Muscle of leg (tissue), 11 donors: Measurements from ENCODE around the gene SLC16A13. TPM values are rescaled to one million over a fixed set of nuclear protein-coding genes. Genes with fewer than 3 reads are reported as not detected.
"Not testable (repeated sequence)": the region's sequence is repeated elsewhere in the genome, so short reads cannot be mapped to it uniquely, and the experiment has no call there.

Experiments used
- DNase-seq: peaks from one replicate; pipeline ENCODE4 v3.0.0; 2013
- H3K27ac ChIP-seq: one replicate; pipeline ENCODE4 v1.5.1; 2013; ENCODE audit warnings: mild to moderate bottlenecking, low read length, control low read depth
- H3K27me3 ChIP-seq: one replicate; pipeline ENCODE4 v1.6.1; 2013; ENCODE audit warnings: low read length; ENCODE audit not compliant: control insufficient read depth, insufficient read depth
- H3K36me3 ChIP-seq: one replicate; pipeline ENCODE4 v1.6.1; 2013; ENCODE audit warnings: low read length; ENCODE audit not compliant: control insufficient read depth, insufficient read depth
- H3K4me1 ChIP-seq: one replicate; pipeline ENCODE4 v1.6.1; 2013; ENCODE audit warnings: low read length; ENCODE audit not compliant: control insufficient read depth, insufficient read depth
- H3K4me3 ChIP-seq: one replicate; pipeline ENCODE4 v1.5.1; 2013; ENCODE audit warnings: low read length, control low read depth
- H3K9me3 ChIP-seq: replicated peaks from 2 replicates; pipeline ENCODE4 v1.6.1; 2013; ENCODE audit warnings: low read depth, low read length; ENCODE audit not compliant: control insufficient read depth
- WGBS: methylation state at CpG from one replicate; pipeline ENCODE4 v1.1.5; 2013; ENCODE audit warnings: missing lambda C conversion rate; ENCODE audit not compliant: insufficient coverage; 5-methylcytosine and 5-hydroxymethylcytosine counted together
- polyA plus RNA-seq, 8 donors: library from polyadenylated mRNA; unstranded; fragments of 120-200 nt; gene quantifications; one replicate each; pipeline versions ENCODE4 v1.2.1 to v1.2.3, GENCODE V29; 2013; ENCODE audit warnings: inconsistent platforms in 1 of 8, low replicate concordance in 1 of 8; ENCODE audit not compliant: insufficient read length in 8 of 8, insufficient read depth in 1 of 8
- total RNA-seq: library from RNA; stranded (reverse); fragments of 120-200 nt; gene quantifications from one replicate; pipeline ENCODE4 v1.2.4, GENCODE V29; 2013

SLC16A13 gene
- total and polyA plus RNA-seq, 9 donors: 0.18 to 2.5 (median 1.1) TPM

GRCh38 chr17:7079581-7080455 is 44.0 kb downstream of the SLC16A13 start, which contains the start of gene CLEC10A:
Gene CLEC10A (minus strand): TSS chr17:7080251. CDS start chr17:7078812, 1,439 bp downstream.
- no peak for DNase-seq
- Histone ChIP-seq H3K27me3 (peaks cover 2% of the 10 kb centered on the region), H3K27ac (peak within 1 kb of the TSS; percentile 29), H3K9me3 (no peaks in the 10 kb centered on the region), H3K36me3 (no peaks in the 10 kb centered on the region), H3K4me3 (no peak within 1 kb of the TSS), H3K4me1 (peaks cover 9% of the 10 kb centered on the region)
- WGBS: 47% methylated on average over 6 of the region's 15 CpGs

- no peaks in the 10 kb centered on the region for H3K9me3 ChIP-seq
- H3K36me3 ChIP-seq: no peaks in the 10 kb centered on the region
- H3K4me1 ChIP-seq: peaks cover 9% of the 10 kb centered on the region
- WGBS: 50% methylated on average over 1 of the region's 10 CpGs
- H3K4me3 ChIP-seq: no peak overlapping the region
- H3K27me3 ChIP-seq: peaks cover 2% of the 10 kb centered on the region
- DNase-seq: peak; percentile 56
- peak overlapping the region; percentile 29 for H3K27ac ChIP-seq
Measured at GRCh38 chr17:7080456-7081041, 44.7 kb downstream of the SLC16A13 start.

DNA sequence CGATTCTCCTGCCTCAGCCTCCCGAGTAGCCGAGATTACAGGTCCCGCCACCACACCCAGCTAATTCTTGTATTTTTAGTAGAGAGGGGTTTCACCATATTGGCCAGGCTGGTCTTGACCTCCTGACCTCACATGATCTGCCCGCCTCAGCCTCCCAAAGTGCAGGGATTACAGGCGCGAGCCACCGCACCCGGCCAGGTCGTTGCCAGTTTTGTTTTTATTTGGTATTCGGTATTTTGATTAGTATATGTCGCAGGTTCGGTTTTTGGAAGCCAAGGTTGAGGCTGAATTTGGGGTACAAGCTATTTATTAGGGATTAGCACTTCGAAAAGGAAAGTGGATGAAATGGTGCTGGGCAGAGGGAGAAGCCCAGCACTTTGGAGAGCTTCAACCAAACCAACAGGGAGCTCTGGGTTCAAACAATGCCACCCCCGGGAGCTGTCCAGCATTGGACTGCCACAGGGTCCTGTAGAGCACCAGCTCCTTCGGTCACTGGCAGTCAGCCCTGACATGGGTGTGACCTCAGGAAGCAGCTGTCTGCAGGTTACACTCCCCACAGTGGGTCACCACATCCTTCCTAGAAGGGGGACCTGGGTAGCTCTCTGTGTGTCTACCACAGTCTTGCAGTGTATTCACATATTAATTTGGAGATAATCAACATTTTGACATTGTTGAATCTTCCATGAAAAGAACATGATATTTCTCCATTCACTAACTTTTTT is 45.7 kb downstream of the SLC16A13 start:
- WGBS: 90% methylated on average over 16 of the region's 16 CpGs
- H3K27me3 ChIP-seq: peaks cover 2% of the 10 kb centered on the region
- no peak overlapping the region for H3K27ac ChIP-seq
- DNase-seq: peak; percentile 10
- H3K4me1 ChIP-seq: peaks cover 9% of the 10 kb centered on the region
- H3K4me3 ChIP-seq: no peak overlapping the region
- no peaks in the 10 kb centered on the region for H3K36me3 ChIP-seq
- no peaks in the 10 kb centered on the region for H3K9me3 ChIP-seq

GRCh38 chr17:7083592-7083991 is 47.8 kb downstream of the SLC16A13 start:
- WGBS: 71% methylated on average over 4 of the region's 4 CpGs

DNA sequence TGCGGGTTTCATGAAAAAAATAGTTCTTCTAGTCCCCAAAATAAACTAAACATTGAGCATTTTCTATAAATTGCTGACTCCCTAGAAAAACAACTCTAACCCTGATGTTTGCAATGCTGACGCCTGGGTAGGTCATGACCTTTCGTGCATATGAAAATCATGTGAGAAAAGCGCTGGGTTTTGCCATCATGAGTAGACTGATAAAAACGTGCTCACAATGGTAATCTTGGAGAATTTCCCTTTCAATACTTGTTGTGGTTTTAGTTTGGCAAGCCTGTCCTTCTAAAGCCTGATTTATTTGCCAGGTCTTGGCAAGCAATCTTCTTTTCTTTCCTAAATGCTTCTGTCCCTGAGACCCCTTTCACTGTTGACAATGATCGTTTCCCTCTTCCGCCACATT is 48.3 kb downstream of the SLC16A13 start:
- WGBS: 50% methylated on average over 6 of the region's 7 CpGs
- Histone ChIP-seq H3K9me3 (no peaks in the 10 kb centered on the region), H3K4me3 (no peak overlapping the region), H3K36me3 (no peaks in the 10 kb centered on the region), H3K4me1 (peaks cover 9% of the 10 kb centered on the region), H3K27me3 (peaks cover 2% of the 10 kb centered on the region), H3K27ac (no peak overlapping the region)
- DNase-seq: peak; percentile 43

More at GRCh38 chr17:7083592-7083991, 47.8 kb downstream of the SLC16A13 start:
- no peak overlapping the region for H3K27ac ChIP-seq
- H3K27me3 ChIP-seq: peaks cover 2% of the 10 kb centered on the region
- DNase-seq: no peak
- no peaks in the 10 kb centered on the region for H3K9me3 ChIP-seq
- H3K36me3 ChIP-seq: no peaks in the 10 kb centered on the region
- no peak overlapping the region for H3K4me3 ChIP-seq
- H3K4me1 ChIP-seq: peaks cover 9% of the 10 kb centered on the region

DNA sequence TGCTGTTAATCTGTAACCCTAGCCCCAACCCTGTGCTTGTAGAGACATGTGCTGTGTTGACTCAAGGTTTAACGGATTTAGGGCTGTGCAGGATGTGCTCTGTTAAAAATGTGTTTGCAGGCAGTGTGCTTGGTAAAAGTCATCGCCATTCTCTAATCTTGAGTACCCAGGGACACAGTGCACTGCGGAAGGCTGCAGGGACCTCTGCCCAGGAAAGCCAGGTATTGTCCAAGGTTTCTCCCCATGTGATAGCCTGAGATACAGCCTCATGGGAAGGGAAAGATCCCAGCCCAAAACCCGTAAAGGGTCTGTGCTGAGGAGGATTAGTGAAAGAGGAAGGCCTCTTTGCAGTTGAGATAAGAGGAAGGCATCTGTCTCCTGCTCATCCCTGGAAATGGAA is 52.6 kb downstream of the SLC16A13 start:
- not testable (repeated sequence) for H3K4me1 ChIP-seq, H3K9me3 ChIP-seq, H3K36me3 ChIP-seq, H3K4me3 ChIP-seq, H3K27ac ChIP-seq, H3K27me3 ChIP-seq, DNase-seq
- 100% methylated on average over 2 of the region's 4 CpGs for WGBS

DNA sequence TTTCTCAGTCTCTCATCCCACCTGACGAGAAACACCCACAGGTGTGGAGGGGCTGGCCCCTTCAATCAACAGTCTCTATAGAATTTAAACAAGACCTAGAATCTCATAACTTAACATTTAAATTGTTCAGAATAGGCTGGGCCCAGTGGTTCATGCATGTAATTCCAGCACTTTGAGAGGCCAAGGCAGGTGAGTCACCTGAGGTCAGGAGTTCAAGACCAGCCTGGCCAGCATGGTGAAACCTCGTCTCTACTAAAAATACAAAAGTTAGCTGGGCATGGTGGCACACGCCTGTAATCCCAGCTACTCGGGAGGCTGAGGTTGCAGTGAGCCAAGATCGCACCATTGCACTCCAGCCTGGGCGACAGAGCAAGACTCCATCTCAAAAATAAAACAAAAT is 53.8 kb downstream of the SLC16A13 start:
- 100% methylated on average over 3 of the region's 6 CpGs for WGBS
- not testable (repeated sequence) for DNase-seq, H3K27me3 ChIP-seq, H3K36me3 ChIP-seq, H3K4me3 ChIP-seq, H3K9me3 ChIP-seq, H3K4me1 ChIP-seq, H3K27ac ChIP-seq

Other genes with a start within 250 kb of the SLC16A13 start
- gene TEKT1, start 204.3 kb upstream of the SLC16A13 start, total RNA-seq: not detected
- gene TEKT1, start 204.3 kb upstream of the SLC16A13 start, polyA plus RNA-seq: under 1 TPM in 4 of 8 donors, not detected in 4; 0.07 to 0.43 (median 0.18) TPM
- gene ALOX12, start 40.0 kb upstream of the SLC16A13 start, total RNA-seq: not detected
- 1 to 10 TPM in 3 of 8 donors, under 1 TPM in 5; 0.59 to 1.3 (median 0.78) TPM for gene ALOX12, start 40.0 kb upstream of the SLC16A13 start, polyA plus RNA-seq
- 68.5 TPM for gene RNASEK, start 23.4 kb upstream of the SLC16A13 start, total RNA-seq
- 100 to 1,000 TPM in 7 of 8 donors, 10 to 100 TPM in 1; 99.0 to 143 (median 111) TPM for gene RNASEK, start 23.4 kb upstream of the SLC16A13 start, polyA plus RNA-seq
- 15.1 TPM for gene BCL6B, start 13.0 kb upstream of the SLC16A13 start, total RNA-seq
- 10 to 100 TPM; 14.8 to 22.8 (median 18.4) TPM for gene BCL6B, start 13.0 kb upstream of the SLC16A13 start, polyA plus RNA-seq
- 0.04 TPM for gene SLC16A11, start 8.1 kb downstream of the SLC16A13 start, total RNA-seq
- under 1 TPM in 7 of 8 donors, not detected in 1; 0.10 to 0.37 (median 0.15) TPM for gene SLC16A11, start 8.1 kb downstream of the SLC16A13 start, polyA plus RNA-seq
- gene CLEC10A, start 44.2 kb downstream of the SLC16A13 start, total RNA-seq: 1.9 TPM
- gene CLEC10A, start 44.2 kb downstream of the SLC16A13 start, polyA plus RNA-seq: 1 to 10 TPM in 7 of 8 donors, under 1 TPM in 1; 0.96 to 1.9 (median 1.5) TPM
- 0.04 TPM for gene ASGR2, start 78.8 kb downstream of the SLC16A13 start, total RNA-seq
- gene ASGR2, start 78.8 kb downstream of the SLC16A13 start, polyA plus RNA-seq: 1 to 10 TPM in 1 of 8 donors, under 1 TPM in 7; 0.30 to 1.1 (median 0.44) TPM
- 1.5 TPM for gene ASGR1, start 143.4 kb downstream of the SLC16A13 start, total RNA-seq
- gene ASGR1, start 143.4 kb downstream of the SLC16A13 start, polyA plus RNA-seq: 1 to 10 TPM; 1.5 to 3.4 (median 2.3) TPM
- gene DLG4, start 183.8 kb downstream of the SLC16A13 start, total RNA-seq: 12.7 TPM
- gene DLG4, start 183.8 kb downstream of the SLC16A13 start, polyA plus RNA-seq: 10 to 100 TPM; 16.7 to 33.9 (median 22.9) TPM
- gene ACADVL, start 183.9 kb downstream of the SLC16A13 start, total RNA-seq: 276 TPM
- 100 to 1,000 TPM; 251 to 312 (median 283) TPM for gene ACADVL, start 183.9 kb downstream of the SLC16A13 start, polyA plus RNA-seq
- gene DVL2, start 198.5 kb downstream of the SLC16A13 start, total RNA-seq: 34.1 TPM
- gene DVL2, start 198.5 kb downstream of the SLC16A13 start, polyA plus RNA-seq: 10 to 100 TPM; 31.2 to 43.3 (median 40.0) TPM
- gene PHF23, start 203.4 kb downstream of the SLC16A13 start, total RNA-seq: 29.1 TPM
- 10 to 100 TPM; 32.8 to 47.8 (median 40.0) TPM for gene PHF23, start 203.4 kb downstream of the SLC16A13 start, polyA plus RNA-seq
- 324 TPM for gene GABARAP, start 206.4 kb downstream of the SLC16A13 start, total RNA-seq
- 100 to 1,000 TPM; 308 to 363 (median 333) TPM for gene GABARAP, start 206.4 kb downstream of the SLC16A13 start, polyA plus RNA-seq
- 43.4 TPM for gene CTDNEP1, start 215.7 kb downstream of the SLC16A13 start, total RNA-seq
- gene CTDNEP1, start 215.7 kb downstream of the SLC16A13 start, polyA plus RNA-seq: 100 to 1,000 TPM; 152 to 181 (median 165) TPM
- gene ELP5, start 216.2 kb downstream of the SLC16A13 start, total RNA-seq: 45.4 TPM
- gene ELP5, start 216.2 kb downstream of the SLC16A13 start, polyA plus RNA-seq: 10 to 100 TPM; 36.7 to 64.6 (median 39.6) TPM
- gene CLDN7, start 226.5 kb downstream of the SLC16A13 start, total RNA-seq: 0.71 TPM
- 1 to 10 TPM in 7 of 8 donors, under 1 TPM in 1; 0.28 to 8.8 (median 2.0) TPM for gene CLDN7, start 226.5 kb downstream of the SLC16A13 start, polyA plus RNA-seq
- 21.3 TPM for gene SLC2A4, start 245.7 kb downstream of the SLC16A13 start, total RNA-seq
- gene SLC2A4, start 245.7 kb downstream of the SLC16A13 start, polyA plus RNA-seq: 10 to 100 TPM in 6 of 8 donors, 1 to 10 TPM in 2; 7.1 to 35.3 (median 24.5) TPM